Superior temporal gyrus (tissue), 1 donor: ENCODE measurements around the gene CFAP221.

Source experiments
- DNase-seq: peaks from one replicate; pipeline ENCODE4 v3.0.0-alpha.2; 2016; ENCODE audit errors: extremely low spot score

Gene CFAP221

GRCh38 chr2:119680457-119681202 is 136.4 kb downstream of the CFAP221 start:
- no peak for DNase-seq

- no peak for DNase-seq
Measured at GRCh38 chr2:119681203-119681867, 137.1 kb downstream of the CFAP221 start.

GRCh38 chr2:119681868-119682220 is 137.6 kb downstream of the CFAP221 start:
- DNase-seq, result no peak

- no peak for DNase-seq
Measured at GRCh38 chr2:119682578-119682977, 138.3 kb downstream of the CFAP221 start.

- DNase-seq, result no peak
Measured at GRCh38 chr2:119683074-119683712, 138.9 kb downstream of the CFAP221 start.

GRCh38 chr2:119683713-119684443 is 139.6 kb downstream of the CFAP221 start:
- peak; percentile 46 for DNase-seq

GRCh38 chr2:119684518-119684917 is 140.3 kb downstream of the CFAP221 start:
- no peak for DNase-seq

- DNase-seq, result no peak
Measured at GRCh38 chr2:119688616-119689015, 144.4 kb downstream of the CFAP221 start.

- no peak for DNase-seq
Measured at GRCh38 chr2:119689218-119689617, 145.0 kb downstream of the CFAP221 start.

GRCh38 chr2:119691189-119691588 is 146.9 kb downstream of the CFAP221 start:
- no peak for DNase-seq

- DNase-seq, result no peak
Measured at GRCh38 chr2:119691651-119692245, 147.5 kb downstream of the CFAP221 start.

GRCh38 chr2:119692310-119692709 is 148.1 kb downstream of the CFAP221 start:
- no peak for DNase-seq

GRCh38 chr2:119692954-119693353 is 148.7 kb downstream of the CFAP221 start:
- no peak for DNase-seq

GRCh38 chr2:119693567-119693966 is 149.3 kb downstream of the CFAP221 start:
- DNase-seq, result no peak

- no peak for DNase-seq
Measured at GRCh38 chr2:119693967-119694366, 149.7 kb downstream of the CFAP221 start.

GRCh38 chr2:119694470-119694844 is 150.2 kb downstream of the CFAP221 start:
- no peak for DNase-seq

- peak; percentile 60 for DNase-seq
Measured at GRCh38 chr2:119694845-119695521, 150.7 kb downstream of the CFAP221 start.

- no peak for DNase-seq
Measured at GRCh38 chr2:119696005-119696404, 151.8 kb downstream of the CFAP221 start.

- no peak for DNase-seq
Measured at GRCh38 chr2:119696494-119697030, 152.3 kb downstream of the CFAP221 start.

GRCh38 chr2:119697290-119698020 is 153.2 kb downstream of the CFAP221 start:
- no peak for DNase-seq
